ENCODE data around the gene CACNB4. TPM values are rescaled to one million over a fixed set of nuclear protein-coding genes. Genes with fewer than 3 reads are reported as not detected.
"Not testable (repeated sequence)": the region's sequence is repeated elsewhere in the genome, so short reads cannot be mapped to it uniquely, and the experiment has no call there.

Gene CACNB4
- polyA plus RNA-seq, 1 donor from 2014 or later: 29.0 TPM

- Histone ChIP-seq H2AFZ (ENCODE audit: low read depth, low read length) (no peak overlapping the region), H3K36me3 (ENCODE audit: insufficient read depth, low read length) (no peaks in the 10 kb centered on the region), H3K9me3 (ENCODE audit: low read length) (no peaks in the 10 kb centered on the region), H3F3A (ENCODE audit: insufficient read depth, low read length, poor library complexity, severe bottlenecking) (no peaks in the 10 kb centered on the region), H3K9me2 (ENCODE audit: insufficient read depth, low read length) (no peaks in the 10 kb centered on the region), H3K79me2 (replicated peaks; ENCODE audit: insufficient read depth, low read length) (no peaks in the 10 kb centered on the region), H3K9ac (ENCODE audit: low read length) (no peak overlapping the region), H3K4me2 (ENCODE audit: low read length) (no peak overlapping the region), H3K4me3 (ENCODE audit: low read length) (no peak overlapping the region), H3K27ac (ENCODE audit: low read length) (no peak overlapping the region), H4K20me1 (ENCODE audit: insufficient read depth) (no peaks in the 10 kb centered on the region), H3K27me3 (ENCODE audit: insufficient read depth, low read depth, low read length) (no peaks in the 10 kb centered on the region)
- no peak for TF ChIP-seq SMC3 (conservative IDR thresholded peaks at IDR 0.05; ENCODE audit: poor library complexity)
- TF ChIP-seq POLR2AphosphoS5 (IDR thresholded peaks at IDR 0.05): no peak
- TF ChIP-seq REST (IDR thresholded peaks at IDR 0.05; ENCODE audit: borderline replicate concordance): no peak
- no peak for TF ChIP-seq EZH2 (IDR thresholded peaks at IDR 0.05; ENCODE audit: borderline replicate concordance, insufficient read depth, low read length, poor library complexity, severe bottlenecking)
- TF ChIP-seq EP300 (conservative IDR thresholded peaks at IDR 0.05; ENCODE audit: poor library complexity, severe bottlenecking): no peak
- no peak for TF ChIP-seq MXI1 (conservative IDR thresholded peaks at IDR 0.05; ENCODE audit: poor library complexity, severe bottlenecking)
- no peak for TF ChIP-seq TAF1 (IDR thresholded peaks at IDR 0.05; ENCODE audit: low read depth)
Measured at GRCh38 chr2:152024477-152024876, 74.4 kb downstream of the CACNB4 start.

- Histone ChIP-seq H3K9me2 (ENCODE audit: insufficient read depth, low read length) (no peaks in the 10 kb centered on the region), H3K36me3 (ENCODE audit: insufficient read depth, low read length) (no peaks in the 10 kb centered on the region), H4K20me1 (ENCODE audit: insufficient read depth) (no peaks in the 10 kb centered on the region), H3K4me2 (ENCODE audit: low read length) (no peak overlapping the region), H3F3A (ENCODE audit: insufficient read depth, low read length, poor library complexity, severe bottlenecking) (no peaks in the 10 kb centered on the region), H2AFZ (ENCODE audit: low read depth, low read length) (no peak overlapping the region), H3K4me3 (ENCODE audit: low read length) (no peak overlapping the region), H3K9ac (ENCODE audit: low read length) (no peak overlapping the region), H3K9me3 (ENCODE audit: low read length) (no peaks in the 10 kb centered on the region), H3K27ac (ENCODE audit: low read length) (no peak overlapping the region), H3K27me3 (ENCODE audit: insufficient read depth, low read depth, low read length) (no peaks in the 10 kb centered on the region), H3K79me2 (replicated peaks; ENCODE audit: insufficient read depth, low read length) (no peaks in the 10 kb centered on the region)
- TF ChIP-seq EP300 (conservative IDR thresholded peaks at IDR 0.05; ENCODE audit: poor library complexity, severe bottlenecking) (no peak), EZH2 (IDR thresholded peaks at IDR 0.05; ENCODE audit: borderline replicate concordance, insufficient read depth, low read length, poor library complexity, severe bottlenecking) (no peak), SMC3 (conservative IDR thresholded peaks at IDR 0.05; ENCODE audit: poor library complexity) (no peak), RAD21 (conservative IDR thresholded peaks at IDR 0.05) (no peak), REST (IDR thresholded peaks at IDR 0.05; ENCODE audit: borderline replicate concordance) (no peak), POLR2AphosphoS5 (IDR thresholded peaks at IDR 0.05) (no peak), MXI1 (conservative IDR thresholded peaks at IDR 0.05; ENCODE audit: poor library complexity, severe bottlenecking) (no peak), CTCF (IDR thresholded peaks at IDR 0.05; ENCODE audit: poor library complexity, severe bottlenecking) (no peak), TAF1 (IDR thresholded peaks at IDR 0.05; ENCODE audit: low read depth) (no peak)
Measured at GRCh38 chr2:152022090-152022489, 76.8 kb downstream of the CACNB4 start.

- H3K36me3 ChIP-seq (ENCODE audit: insufficient read depth, low read length); H3K9me3 ChIP-seq (ENCODE audit: low read length); H4K20me1 ChIP-seq (ENCODE audit: insufficient read depth); H3K79me2 ChIP-seq (replicated peaks; ENCODE audit: insufficient read depth, low read length); H2AFZ ChIP-seq (ENCODE audit: low read depth, low read length); H3K9ac ChIP-seq (ENCODE audit: low read length); H3K27ac ChIP-seq (ENCODE audit: low read length); H3K4me2 ChIP-seq (ENCODE audit: low read length); H3K27me3 ChIP-seq (ENCODE audit: insufficient read depth, low read depth, low read length); H3K9me2 ChIP-seq (ENCODE audit: insufficient read depth, low read length); H3F3A ChIP-seq (ENCODE audit: insufficient read depth, low read length, poor library complexity, severe bottlenecking); H3K4me3 ChIP-seq (ENCODE audit: low read length): not testable (repeated sequence)
Measured at GRCh38 chr2:152021001-152021400, 77.8 kb downstream of the CACNB4 start.
